ENCODE results near the gene MARCOL. TPM values are rescaled to one million over a fixed set of nuclear protein-coding genes. Genes with fewer than 3 reads are reported as not detected.

The MARCOL gene, protein sequence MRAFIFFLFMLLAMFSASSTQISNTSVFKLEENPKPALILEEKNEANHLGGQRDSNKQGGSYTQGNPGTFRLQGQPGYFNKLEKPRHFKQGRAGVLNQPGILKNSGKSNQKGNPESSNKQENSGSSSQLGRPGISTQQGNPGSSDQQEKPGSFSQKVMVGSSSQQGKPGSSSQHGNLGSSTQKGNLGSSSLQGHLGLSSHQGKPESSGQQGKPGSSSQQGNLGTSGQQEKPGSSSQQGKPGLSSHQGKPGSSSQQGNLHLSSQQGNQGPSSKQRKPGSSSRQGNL
- total RNA-seq, result not detected in 2 replicates
- long read RNA-seq, result 0 reads

- Mint-ChIP-seq H3K4me3 (no peak within 1 kb of the TSS), H3K36me3 (ENCODE audit: low read depth) (no peaks in the 10 kb centered on the region), H3K9me3 (no peaks in the 10 kb centered on the region), H3K27ac (ENCODE audit: unreplicated experiment) (no peak within 1 kb of the TSS), H3K4me1 (no peaks in the 10 kb centered on the region), H3K27me3 (ENCODE audit: low read depth) (peaks cover 28% of the 10 kb centered on the region)
- no peak for DNase-seq (ENCODE audit: low read depth, low spot score)
- no peak for TF ChIP-seq CTCF (conservative IDR thresholded peaks at IDR 0.05)
Observed at GRCh38 chr5:148238418-148238794, at the start of gene MARCOL. Gene MARCOL, plus strand, starts transcription at chr5:148238525. Its CDS starts 73 bp downstream, at chr5:148238598.

DNA sequence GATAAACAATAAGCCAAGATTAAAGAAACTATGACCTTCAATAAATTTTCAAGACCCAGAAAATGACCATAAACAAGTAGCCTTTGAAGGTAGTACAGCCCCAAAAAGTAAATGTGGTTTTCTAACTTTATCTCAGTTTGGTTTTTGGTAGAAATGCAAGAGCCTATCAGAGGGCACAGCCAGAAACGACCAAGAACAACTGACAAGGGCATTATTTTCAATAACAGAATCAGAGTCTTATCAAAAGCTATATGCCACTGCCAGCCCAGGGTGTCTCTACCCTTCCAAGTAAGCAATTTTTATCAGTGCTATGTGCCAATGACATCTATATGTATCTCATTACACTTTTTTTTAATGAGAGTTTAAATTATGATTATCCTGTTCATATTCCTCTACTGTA, 47.3 kb upstream of the MARCOL start:
- Mint-ChIP-seq H3K36me3 (ENCODE audit: low read depth) (no peaks in the 10 kb centered on the region), H3K4me1 (no peaks in the 10 kb centered on the region), H3K27me3 (ENCODE audit: low read depth) (peaks cover 13% of the 10 kb centered on the region), H3K9me3 (no peaks in the 10 kb centered on the region), H3K27ac (ENCODE audit: unreplicated experiment) (no peak overlapping the region), H3K4me3 (no peak overlapping the region)
- no peak for TF ChIP-seq CTCF (conservative IDR thresholded peaks at IDR 0.05)
- DNase-seq (ENCODE audit: low read depth, low spot score), result no peak

- Mint-ChIP-seq H3K4me1 (no peaks in the 10 kb centered on the region), H3K4me3 (no peak overlapping the region), H3K27ac (ENCODE audit: unreplicated experiment) (no peak overlapping the region), H3K36me3 (ENCODE audit: low read depth) (no peaks in the 10 kb centered on the region), H3K27me3 (ENCODE audit: low read depth) (peaks cover 8% of the 10 kb centered on the region), H3K9me3 (no peaks in the 10 kb centered on the region)
- no peak for DNase-seq (ENCODE audit: low read depth, low spot score)
- TF ChIP-seq CTCF (conservative IDR thresholded peaks at IDR 0.05), result no peak
Observed at GRCh38 chr5:148193202-148193601, 45.1 kb upstream of the MARCOL start.

DNA sequence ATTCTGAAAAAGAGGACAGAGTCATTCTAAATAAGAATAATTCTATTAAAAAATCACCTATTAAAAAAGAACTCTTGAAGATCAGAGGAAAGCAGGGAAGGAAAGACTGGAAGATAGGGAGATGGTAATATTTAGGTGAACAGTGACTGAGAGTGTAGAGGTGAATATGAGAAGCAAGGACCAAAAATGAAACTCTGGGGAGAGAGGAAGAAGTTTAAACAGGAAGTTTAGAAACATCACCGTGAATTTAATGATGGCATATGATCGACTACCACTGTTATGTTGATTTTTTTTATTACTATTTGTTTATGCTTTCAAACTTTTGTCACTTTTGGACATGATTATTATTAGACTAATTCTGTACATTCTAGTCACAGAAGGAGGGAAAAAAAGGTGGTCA, 37.2 kb upstream of the MARCOL start:
- Mint-ChIP-seq H3K27ac (ENCODE audit: unreplicated experiment) (no peak overlapping the region), H3K9me3 (no peaks in the 10 kb centered on the region), H3K4me3 (no peak overlapping the region), H3K4me1 (no peaks in the 10 kb centered on the region), H3K36me3 (ENCODE audit: low read depth) (no peaks in the 10 kb centered on the region), H3K27me3 (ENCODE audit: low read depth) (no peaks in the 10 kb centered on the region)
- DNase-seq (ENCODE audit: low read depth, low spot score), result no peak
- TF ChIP-seq CTCF (conservative IDR thresholded peaks at IDR 0.05), result no peak

DNA sequence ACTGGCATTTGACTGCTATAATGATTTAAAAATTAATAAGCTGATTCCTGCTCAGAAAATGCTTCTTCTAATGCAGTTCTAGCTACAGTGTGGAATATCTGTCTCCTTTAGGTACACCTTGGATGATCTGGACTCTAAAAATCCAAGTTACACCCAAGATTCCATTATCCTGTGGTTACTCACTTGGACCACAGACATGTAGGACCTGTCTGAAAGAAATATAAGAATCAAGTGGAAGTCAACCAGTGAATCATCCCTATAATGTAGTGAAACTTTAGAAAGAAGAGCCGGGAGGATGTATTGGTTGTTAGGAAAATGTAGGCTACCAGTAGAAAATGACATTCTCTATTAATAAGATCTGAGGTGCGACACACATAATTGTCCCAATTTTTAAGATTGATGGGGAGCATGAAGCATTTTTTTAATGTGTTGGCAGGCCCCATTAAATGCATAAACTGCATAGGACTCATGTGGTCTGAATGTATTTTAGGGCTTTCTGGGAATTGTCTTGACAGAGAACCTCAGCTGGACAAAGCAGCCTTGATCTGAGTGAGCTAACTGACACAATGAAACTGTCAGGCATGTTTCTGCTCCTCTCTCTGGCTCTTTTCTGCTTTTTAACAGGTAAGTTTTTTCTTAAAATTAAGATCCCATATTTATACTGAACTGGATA, 35.7 kb upstream of the MARCOL start, which contains the start of gene SPINK6:
Gene SPINK6, plus strand, starts transcription at position 512 of the 673 bp plus-strand sequence. Its CDS starts 55 bp downstream, at position 567.
- no peak for TF ChIP-seq CTCF (conservative IDR thresholded peaks at IDR 0.05)
- no peaks in the 10 kb centered on the region for H3K9me3 Mint-ChIP-seq
- H3K4me1 Mint-ChIP-seq, result no peaks in the 10 kb centered on the region
- H3K36me3 Mint-ChIP-seq (ENCODE audit: low read depth), result no peaks in the 10 kb centered on the region
- DNase-seq (ENCODE audit: low read depth, low spot score), result no peak
- H3K27ac Mint-ChIP-seq (ENCODE audit: unreplicated experiment), result no peak within 1 kb of the TSS
- no peak within 1 kb of the TSS for H3K4me3 Mint-ChIP-seq
- no peaks in the 10 kb centered on the region for H3K27me3 Mint-ChIP-seq (ENCODE audit: low read depth)

Data from neural crest cell (in vitro differentiated cells).